ENCODE measurements around the gene JAK1. TPM values are rescaled to one million over a fixed set of nuclear protein-coding genes. Genes with fewer than 3 reads are reported as not detected.

Gene JAK1
- total RNA-seq, 1 experiment from 2014 or later = 130 TPM

DNA sequence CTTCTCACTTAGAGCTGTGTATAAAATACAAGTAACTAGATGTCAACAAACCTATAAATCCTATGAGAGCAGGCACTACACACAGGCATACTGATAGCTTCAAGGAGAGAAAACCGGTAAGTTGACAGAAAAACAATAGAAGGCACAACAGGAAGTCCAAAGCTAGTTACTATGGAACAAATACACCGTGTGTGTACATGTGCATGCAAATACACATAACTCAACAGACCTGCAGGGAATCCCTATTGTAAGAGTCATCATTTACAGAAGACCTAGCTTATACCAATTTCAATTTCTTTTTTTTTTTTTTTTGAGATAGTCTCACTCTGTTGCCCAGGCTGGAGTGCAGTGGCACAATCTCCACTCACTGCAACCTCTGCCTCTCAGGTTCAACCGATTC lies 26.3 kb downstream of the JAK1 start:
- Mint-ChIP-seq H3K4me1 (ENCODE audit: low read depth, unreplicated experiment) (peaks cover 9% of the 10 kb centered on the region), H3K27ac (ENCODE audit: unreplicated experiment) (no peak overlapping the region), H3K36me3 (ENCODE audit: insufficient read depth, unreplicated experiment) (peaks cover 5% of the 10 kb centered on the region), H3K27me3 (ENCODE audit: unreplicated experiment) (no peaks in the 10 kb centered on the region), H3K4me3 (ENCODE audit: low read depth, unreplicated experiment) (no peak overlapping the region), H3K9me3 (ENCODE audit: low read depth, unreplicated experiment) (no peaks in the 10 kb centered on the region)
- no peak for DNase-seq
- intact Hi-C loops (cut with micrococcal nuclease; ENCODE audit: unreplicated experiment) = no loop called here
- CTCF ChIA-PET = interaction anchor here (0.6 kb wide), 1 partner anchor 417 kb away, joined by 4 read pairs; no protein-coding TSS in a partner anchor
- TF ChIP-seq, protein P1, sequence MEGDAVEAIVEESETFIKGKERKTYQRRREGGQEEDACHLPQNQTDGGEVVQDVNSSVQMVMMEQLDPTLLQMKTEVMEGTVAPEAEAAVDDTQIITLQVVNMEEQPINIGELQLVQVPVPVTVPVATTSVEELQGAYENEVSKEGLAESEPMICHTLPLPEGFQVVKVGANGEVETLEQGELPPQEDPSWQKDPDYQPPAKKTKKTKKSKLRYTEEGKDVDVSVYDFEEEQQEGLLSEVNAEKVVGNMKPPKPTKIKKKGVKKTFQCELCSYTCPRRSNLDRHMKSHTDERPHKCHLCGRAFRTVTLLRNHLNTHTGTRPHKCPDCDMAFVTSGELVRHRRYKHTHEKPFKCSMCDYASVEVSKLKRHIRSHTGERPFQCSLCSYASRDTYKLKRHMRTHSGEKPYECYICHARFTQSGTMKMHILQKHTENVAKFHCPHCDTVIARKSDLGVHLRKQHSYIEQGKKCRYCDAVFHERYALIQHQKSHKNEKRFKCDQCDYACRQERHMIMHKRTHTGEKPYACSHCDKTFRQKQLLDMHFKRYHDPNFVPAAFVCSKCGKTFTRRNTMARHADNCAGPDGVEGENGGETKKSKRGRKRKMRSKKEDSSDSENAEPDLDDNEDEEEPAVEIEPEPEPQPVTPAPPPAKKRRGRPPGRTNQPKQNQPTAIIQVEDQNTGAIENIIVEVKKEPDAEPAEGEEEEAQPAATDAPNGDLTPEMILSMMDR (IDR thresholded peaks at IDR 0.05; ENCODE audit: unreplicated experiment) = no peak
- no TSS peak for BruUV-seq (replicated peaks)

DNA sequence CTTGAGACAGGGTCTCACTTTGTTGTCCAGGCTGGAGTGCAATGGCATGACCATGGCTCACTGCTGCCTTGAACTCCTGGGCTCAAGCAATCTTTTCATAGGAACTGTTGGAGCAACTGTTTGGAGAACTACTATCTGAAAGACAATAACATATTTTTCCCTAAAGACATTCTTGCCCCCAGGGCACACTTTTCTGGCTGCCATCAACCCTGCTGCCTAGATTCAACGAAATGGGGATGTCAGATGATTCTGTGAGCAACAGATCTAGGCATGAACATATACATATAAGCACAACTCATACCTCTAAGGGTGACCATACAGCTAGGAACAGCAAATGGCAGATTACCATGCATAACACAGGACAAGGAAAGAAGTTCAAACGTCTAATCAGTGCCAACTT lies 27.4 kb downstream of the JAK1 start:
- no peak overlapping the region for H3K4me3 Mint-ChIP-seq (ENCODE audit: low read depth, unreplicated experiment)
- no peak overlapping the region for H3K27ac Mint-ChIP-seq (ENCODE audit: unreplicated experiment)
- no peaks in the 10 kb centered on the region for H3K27me3 Mint-ChIP-seq (ENCODE audit: unreplicated experiment)
- DNase-seq = no peak
- TF ChIP-seq, protein P1 (IDR thresholded peaks at IDR 0.05; ENCODE audit: unreplicated experiment) = no peak
- CTCF ChIA-PET = no interaction called here
- H3K36me3 Mint-ChIP-seq (ENCODE audit: insufficient read depth, unreplicated experiment) = peaks cover 5% of the 10 kb centered on the region
- BruUV-seq (replicated peaks) = no TSS peak
- no peaks in the 10 kb centered on the region for H3K9me3 Mint-ChIP-seq (ENCODE audit: low read depth, unreplicated experiment)
- peaks cover 18% of the 10 kb centered on the region for H3K4me1 Mint-ChIP-seq (ENCODE audit: low read depth, unreplicated experiment)
- intact Hi-C loops (cut with micrococcal nuclease; ENCODE audit: unreplicated experiment) = no loop called here

DNA sequence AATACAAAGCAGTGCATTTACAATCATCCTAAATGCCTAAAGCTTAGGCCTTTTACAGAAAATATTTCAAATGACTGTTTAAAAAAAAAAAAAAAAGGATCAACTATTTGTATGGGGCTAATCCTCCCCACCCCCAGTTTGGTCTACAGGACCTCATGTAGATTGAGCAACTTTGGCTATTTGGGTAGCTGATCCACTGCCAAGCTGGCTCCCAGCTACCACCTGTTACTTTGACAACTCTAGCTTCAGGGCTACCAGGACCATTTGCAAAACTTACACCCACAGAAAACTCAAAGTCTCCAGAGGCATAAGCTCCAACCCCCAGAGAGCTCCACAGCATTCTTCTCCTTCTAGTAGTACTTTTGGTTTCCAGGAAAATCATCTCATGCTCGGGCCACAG lies 29.4 kb downstream of the JAK1 start:
- Mint-ChIP-seq H3K27ac (ENCODE audit: unreplicated experiment) (no peak overlapping the region), H3K9me3 (ENCODE audit: low read depth, unreplicated experiment) (no peaks in the 10 kb centered on the region), H3K27me3 (ENCODE audit: unreplicated experiment) (no peaks in the 10 kb centered on the region), H3K4me3 (ENCODE audit: low read depth, unreplicated experiment) (no peak overlapping the region), H3K4me1 (ENCODE audit: low read depth, unreplicated experiment) (peaks cover 26% of the 10 kb centered on the region), H3K36me3 (ENCODE audit: insufficient read depth, unreplicated experiment) (peaks cover 5% of the 10 kb centered on the region)
- TF ChIP-seq, protein P1 (IDR thresholded peaks at IDR 0.05; ENCODE audit: unreplicated experiment) = no peak
- CTCF ChIA-PET = interaction anchor here (0.6 kb wide), 1 partner anchor 1569 kb away, joined by 3 read pairs; no protein-coding TSS in a partner anchor
- intact Hi-C loops (cut with micrococcal nuclease; ENCODE audit: unreplicated experiment) = no loop called here
- DNase-seq = no peak
- BruUV-seq (replicated peaks) = no TSS peak

DNA sequence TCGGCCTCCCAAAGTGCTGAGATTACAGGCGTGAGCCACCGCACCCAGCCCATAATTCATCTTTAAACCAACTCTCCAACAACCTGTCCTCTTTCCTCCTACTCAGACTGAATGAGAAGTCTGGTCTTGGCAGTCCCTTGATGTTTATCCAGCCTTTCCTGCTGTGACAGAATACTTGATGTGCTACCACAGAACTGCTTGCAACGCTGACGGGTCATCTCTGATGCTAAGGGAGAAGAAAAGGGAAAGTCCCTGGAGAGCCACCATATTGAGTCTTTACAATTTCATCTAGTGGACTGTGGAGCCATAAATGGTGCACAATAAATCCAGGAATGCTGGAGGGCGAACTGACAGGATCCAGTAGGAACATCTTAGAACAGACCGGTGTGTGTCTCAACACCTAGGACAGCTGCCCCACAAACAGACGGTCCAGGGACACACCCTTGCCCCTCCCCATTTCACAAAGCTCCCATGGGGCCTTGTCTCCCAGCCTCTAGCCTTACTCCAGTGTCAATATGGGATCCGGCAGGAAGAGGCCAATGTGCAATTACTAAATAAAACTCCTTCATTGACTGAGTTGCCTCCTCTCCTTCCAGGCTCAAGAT lies 30.7 kb downstream of the JAK1 start:
- CTCF ChIA-PET = interaction anchor here (1.1 kb wide), 1 partner anchor 13 kb away, joined by 3 read pairs; no protein-coding TSS in a partner anchor
- TF ChIP-seq, protein P1 (IDR thresholded peaks at IDR 0.05; ENCODE audit: unreplicated experiment) = no peak
- Mint-ChIP-seq H3K4me3 (ENCODE audit: low read depth, unreplicated experiment) (no peak overlapping the region), H3K27ac (ENCODE audit: unreplicated experiment) (no peak overlapping the region), H3K9me3 (ENCODE audit: low read depth, unreplicated experiment) (no peaks in the 10 kb centered on the region), H3K36me3 (ENCODE audit: insufficient read depth, unreplicated experiment) (peaks cover 5% of the 10 kb centered on the region), H3K4me1 (ENCODE audit: low read depth, unreplicated experiment) (peaks cover 26% of the 10 kb centered on the region), H3K27me3 (ENCODE audit: unreplicated experiment) (no peaks in the 10 kb centered on the region)
- BruUV-seq (replicated peaks) = no TSS peak
- DNase-seq = no peak
- intact Hi-C loops (cut with micrococcal nuclease; ENCODE audit: unreplicated experiment) = no loop called here
